HepG2 (cell line): ENCODE results near the gene C13orf46. TPM values are rescaled to one million over a fixed set of nuclear protein-coding genes. Genes with fewer than 3 reads are reported as not detected.

ENCODE experiments used
- ATAC-seq: fragments of 200-7000 bp; cut with Tn5 transposase; 3 replicates; pipeline ENCODE4 v1.9.1; 2020; ENCODE audit warnings: mild to moderate bottlenecking, moderate library complexity
- BruUV-seq: library from RNA; stranded (reverse); fragments of 400-500 nt; replicated peaks from 2 replicates; lab custom pipeline; 2021; lab: Mats Ljungman, UMichigan
- CTCF ChIA-PET: fragments of 300-600 bp; formaldehyde crosslinking; extraction: SDS; loops from one replicate; lab custom pipeline; 2021; ENCODE audit warnings: low total read pairs, inconsistent platforms, low intra/inter-chr PET ratio; lab: Yijun Ruan, JAX
- POLR2A ChIA-PET: fragments of 350-600 bp; sonication (Branson Sonifier 250); formaldehyde crosslinking; loops from one replicate; lab custom pipeline; 2020; ENCODE audit warnings: antibody characterized with exemption, inconsistent platforms; lab: Yijun Ruan, JAX
- DNase-seq: peaks from one replicate; pipeline ENCODE4 v3.0.0-alpha.2; 2015; ENCODE audit warnings: low spot score
- FAIRE-seq: peaks from 3 replicates; lab custom pipeline; 2011; peaks lifted over from hg19 to GRCh38; lab: Jason Lieb, UNC
- H2AFZ ChIP-seq: one replicate; pipeline ENCODE4 v1.6.1; 2011; ENCODE audit warnings: low read length, inconsistent platforms
- H3K27ac ChIP-seq: fragments of 300-600 bp; 3 replicates; pipeline ENCODE4 v1.8.0; 2011; ENCODE audit warnings: mixed run types, mild to moderate bottlenecking, mixed read lengths, low read length, inconsistent platforms; ENCODE audit not compliant: insufficient read depth; ENCODE audit errors: extremely low read length
- H3K27me3 ChIP-seq, 2 experiments: fragments of 200-600 bp in 1 of 2; 2 replicates in 1 of 2; 3 replicates in 1 of 2; pipeline versions ENCODE4 v1.6.0 to v1.8.0; 2011; ENCODE audit warnings: low read length in 2 of 2, mild to moderate bottlenecking in 2 of 2, moderate library complexity in 2 of 2, inconsistent platforms in 1 of 2; ENCODE audit not compliant: insufficient read depth in 2 of 2, control insufficient read depth in 1 of 2
- H3K36me3 ChIP-seq, 2 experiments: fragments of 200-600 bp in 1 of 2; replicated peaks in 1 of 2; 2 replicates in 1 of 2; 3 replicates in 1 of 2; pipeline versions ENCODE4 v1.5.1 to v1.8.0; 2011; ENCODE audit warnings: low read length in 2 of 2, inconsistent platforms in 1 of 2; ENCODE audit not compliant: insufficient read depth in 2 of 2, control insufficient read depth in 1 of 2
- H3K4me1 ChIP-seq: 2 replicates; pipeline ENCODE4 v1.5.1; 2012; ENCODE audit warnings: low read length, inconsistent platforms; ENCODE audit not compliant: insufficient read depth
- H3K4me2 ChIP-seq: 2 replicates; pipeline ENCODE4 v1.6.0; 2011; ENCODE audit warnings: low read depth, low read length, inconsistent platforms
- H3K4me3 ChIP-seq, 3 experiments: fragments of 200-600 bp in 1 of 3; sonication (generic), shearing (Covaris generic) in 1 of 3; replicated peaks in 1 of 3; 2 replicates each; pipeline ENCODE4 v1.5.1; 2011 to 2016; ENCODE audit warnings: low read length in 3 of 3, inconsistent platforms in 2 of 3, low read depth in 2 of 3, mild to moderate bottlenecking in 2 of 3, control low read depth in 1 of 3, mixed read lengths in 1 of 3; ENCODE audit not compliant: insufficient read depth in 1 of 3
- H3K79me2 ChIP-seq: one replicate; pipeline ENCODE4 v1.6.1; 2011; ENCODE audit warnings: low read length, inconsistent platforms; ENCODE audit not compliant: insufficient read depth
- H3K9ac ChIP-seq: 2 replicates; pipeline ENCODE4 v1.6.0; 2011; ENCODE audit warnings: mild to moderate bottlenecking, low read depth, low read length, inconsistent platforms; ENCODE audit not compliant: insufficient read depth
- H3K9me3 ChIP-seq: 2 replicates; pipeline ENCODE4 v1.5.1; 2012; ENCODE audit warnings: mild to moderate bottlenecking, low read length
- H4K20me1 ChIP-seq: 2 replicates; pipeline ENCODE4 v1.6.0; 2011; ENCODE audit warnings: inconsistent platforms, mild to moderate bottlenecking, low read length, moderate library complexity; ENCODE audit not compliant: insufficient read depth
- NR2F2 ChIP-seq: IDR thresholded peaks from 2 replicates; pipeline ENCODE4 v1.6.1; 2012; ENCODE audit warnings: low read depth, inconsistent platforms, borderline replicate concordance
- XRCC5 ChIP-seq: fragments of 200-400 bp; formaldehyde crosslinking; optimal IDR thresholded peaks from 2 replicates; pipeline ENCODE3; 2017; ENCODE audit warnings: mild to moderate bottlenecking, low read length
- ZNF282 ChIP-seq: fragments of 450-650 bp; IDR thresholded peaks from 2 replicates; pipeline ENCODE4 v1.6.1; 2018; ENCODE audit not compliant: partially characterized antibody
- ZNF564 ChIP-seq: sonication (generic); formaldehyde crosslinking; IDR thresholded peaks from 2 replicates; pipeline ENCODE4 v1.8.1; 2023; ENCODE audit warnings: mild to moderate bottlenecking, missing genetic modification reagents
- WGBS: methylation state at CpG from one replicate; pipeline ENCODE4 v1.1.6; 2017; ENCODE audit warnings: low lambda C conversion rate; 5-methylcytosine and 5-hydroxymethylcytosine counted together
- in situ Hi-C: cut with HindIII; loops from 2 replicates; pipeline ENCODE4 v1.10.0; 2017; ENCODE audit warnings: low pct_unique_long_range_greater_than_20kb; ENCODE audit not compliant: extremely low pct_ligation_motif_present
- intact Hi-C: fragments of 100-400 bp; cut with micrococcal nuclease; formaldehyde crosslinking; loops from one replicate; pipeline ENCODE4 v1.10.0; 2022; ENCODE audit not compliant: unreplicated experiment
- polyA plus RNA-seq, 8 experiments: library from polyadenylated mRNA; depleted of rRNA in 3 of 8; stranded (reverse) in 7 of 8; unstranded in 1 of 8; fragments of >200 nt; fragmentation: Illumina TruSeq in 4 of 8; extraction: Trizol in 4 of 8; gene quantifications; 2 replicates each; pipeline versions ENCODE4 v1.2.1 to v1.2.3, GENCODE V29; 2011 to 2016; ENCODE audit warnings: low read depth in 4 of 8, missing spikeins in 1 of 8, mixed read lengths in 1 of 8; ENCODE audit not compliant: insufficient read depth in 1 of 8
- total RNA-seq, 5 experiments: library from RNA; depleted of rRNA; stranded (reverse); fragments of >200 nt; fragmentation: Illumina TruSeq; extraction: Trizol; gene quantifications; 2 replicates each; pipeline ENCODE4 v1.2.3, GENCODE V29; 2016; ENCODE audit warnings: low read depth in 1 of 5
- TF ChIP-seq, protein P1 (sequence below): sonication (generic); formaldehyde crosslinking; IDR thresholded peaks from 2 replicates; pipeline ENCODE4 v1.5.0; 2020; ENCODE audit warnings: mild to moderate bottlenecking, low read depth, missing genetic modification reagents, borderline replicate concordance
- TF ChIP-seq, protein P2 (sequence below): sonication (generic); formaldehyde crosslinking; IDR thresholded peaks from 2 replicates; pipeline ENCODE4 v1.5.1; 2020; ENCODE audit warnings: mild to moderate bottlenecking, missing genetic modification reagents, borderline replicate concordance

C13orf46 gene
- total and polyA plus RNA-seq, 2 of the 13 experiments (the other 11 are each of a cell fraction or from before 2014, with no cell fraction given) = 0.01 TPM; not detected in 1

DNA sequence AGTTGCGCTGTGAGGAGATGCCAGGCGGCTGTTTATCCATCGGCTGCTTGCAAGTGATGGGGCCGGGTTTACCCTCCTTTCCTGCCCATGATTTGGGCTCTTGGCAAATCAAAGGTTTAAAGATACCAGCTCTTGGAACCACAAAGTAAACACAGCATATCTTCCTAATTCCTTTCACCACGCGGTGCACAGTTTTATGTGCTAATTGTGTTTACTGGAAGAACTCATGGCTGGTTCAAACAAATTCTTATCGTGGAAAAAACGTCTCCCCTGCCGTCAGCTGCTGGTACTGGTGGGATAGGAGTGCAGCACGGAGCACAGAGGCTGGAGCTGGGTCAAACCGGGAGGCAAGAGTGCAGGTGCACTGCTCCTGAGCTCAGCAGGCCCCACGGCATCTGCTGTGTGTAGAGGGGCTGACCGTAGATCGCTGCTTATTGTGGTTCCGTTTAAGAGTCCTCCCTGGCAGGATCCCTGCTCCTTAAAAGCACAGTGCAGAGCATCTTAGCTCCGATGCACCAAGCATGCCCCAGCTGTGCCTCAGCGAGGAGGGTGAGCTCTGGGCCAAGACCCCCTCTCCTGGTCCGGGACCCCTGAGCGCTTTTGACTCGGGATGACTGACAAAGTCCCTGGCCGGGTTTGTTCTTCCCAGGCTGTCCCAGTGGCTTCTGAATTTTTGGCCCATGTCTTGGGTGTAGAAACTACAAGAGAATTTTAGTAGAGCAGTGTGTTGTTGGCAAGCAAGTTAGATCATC lies 58.7 kb downstream of the C13orf46 start (continued):
- TF ChIP-seq, protein P1, sequence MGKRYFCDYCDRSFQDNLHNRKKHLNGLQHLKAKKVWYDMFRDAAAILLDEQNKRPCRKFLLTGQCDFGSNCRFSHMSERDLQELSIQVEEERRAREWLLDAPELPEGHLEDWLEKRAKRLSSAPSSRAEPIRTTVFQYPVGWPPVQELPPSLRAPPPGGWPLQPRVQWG (CRISPR knock-in tag) = no peak
- TF ChIP-seq XRCC5 = no peak
- TF ChIP-seq, protein P2, sequence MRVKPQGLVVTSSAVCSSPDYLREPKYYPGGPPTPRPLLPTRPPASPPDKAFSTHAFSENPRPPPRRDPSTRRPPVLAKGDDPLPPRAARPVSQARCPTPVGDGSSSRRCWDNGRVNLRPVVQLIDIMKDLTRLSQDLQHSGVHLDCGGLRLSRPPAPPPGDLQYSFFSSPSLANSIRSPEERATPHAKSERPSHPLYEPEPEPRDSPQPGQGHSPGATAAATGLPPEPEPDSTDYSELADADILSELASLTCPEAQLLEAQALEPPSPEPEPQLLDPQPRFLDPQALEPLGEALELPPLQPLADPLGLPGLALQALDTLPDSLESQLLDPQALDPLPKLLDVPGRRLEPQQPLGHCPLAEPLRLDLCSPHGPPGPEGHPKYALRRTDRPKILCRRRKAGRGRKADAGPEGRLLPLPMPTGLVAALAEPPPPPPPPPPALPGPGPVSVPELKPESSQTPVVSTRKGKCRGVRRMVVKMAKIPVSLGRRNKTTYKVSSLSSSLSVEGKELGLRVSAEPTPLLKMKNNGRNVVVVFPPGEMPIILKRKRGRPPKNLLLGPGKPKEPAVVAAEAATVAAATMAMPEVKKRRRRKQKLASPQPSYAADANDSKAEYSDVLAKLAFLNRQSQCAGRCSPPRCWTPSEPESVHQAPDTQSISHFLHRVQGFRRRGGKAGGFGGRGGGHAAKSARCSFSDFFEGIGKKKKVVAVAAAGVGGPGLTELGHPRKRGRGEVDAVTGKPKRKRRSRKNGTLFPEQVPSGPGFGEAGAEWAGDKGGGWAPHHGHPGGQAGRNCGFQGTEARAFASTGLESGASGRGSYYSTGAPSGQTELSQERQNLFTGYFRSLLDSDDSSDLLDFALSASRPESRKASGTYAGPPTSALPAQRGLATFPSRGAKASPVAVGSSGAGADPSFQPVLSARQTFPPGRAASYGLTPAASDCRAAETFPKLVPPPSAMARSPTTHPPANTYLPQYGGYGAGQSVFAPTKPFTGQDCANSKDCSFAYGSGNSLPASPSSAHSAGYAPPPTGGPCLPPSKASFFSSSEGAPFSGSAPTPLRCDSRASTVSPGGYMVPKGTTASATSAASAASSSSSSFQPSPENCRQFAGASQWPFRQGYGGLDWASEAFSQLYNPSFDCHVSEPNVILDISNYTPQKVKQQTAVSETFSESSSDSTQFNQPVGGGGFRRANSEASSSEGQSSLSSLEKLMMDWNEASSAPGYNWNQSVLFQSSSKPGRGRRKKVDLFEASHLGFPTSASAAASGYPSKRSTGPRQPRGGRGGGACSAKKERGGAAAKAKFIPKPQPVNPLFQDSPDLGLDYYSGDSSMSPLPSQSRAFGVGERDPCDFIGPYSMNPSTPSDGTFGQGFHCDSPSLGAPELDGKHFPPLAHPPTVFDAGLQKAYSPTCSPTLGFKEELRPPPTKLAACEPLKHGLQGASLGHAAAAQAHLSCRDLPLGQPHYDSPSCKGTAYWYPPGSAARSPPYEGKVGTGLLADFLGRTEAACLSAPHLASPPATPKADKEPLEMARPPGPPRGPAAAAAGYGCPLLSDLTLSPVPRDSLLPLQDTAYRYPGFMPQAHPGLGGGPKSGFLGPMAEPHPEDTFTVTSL (CRISPR knock-in tag) = no peak

GRCh38 chr13:113914333-113915011 lies 59.4 kb downstream of the C13orf46 start:
- Histone ChIP-seq H3K9me3 (no peaks in the 10 kb centered on the region), H4K20me1 (no peaks in the 10 kb centered on the region), H3K79me2 (no peaks in the 10 kb centered on the region), H3K27me3 (peaks cover 2 to 22% of the 10 kb centered on the region in 2 experiments; a peak in 3 of 5 replicates), H3K4me2 (no peak overlapping the region), H3K27ac (no peak overlapping the region), H2AFZ (no peak overlapping the region), H3K36me3 (no peaks in the 10 kb centered on the region), H3K4me1 (no peaks in the 10 kb centered on the region), H3K4me3 (no peak overlapping the region), H3K9ac (no peak overlapping the region)
- BruUV-seq = no TSS peak
- ATAC-seq = no peak
- ChIA-PET POLR2A (no interaction called here), CTCF (no interaction called here)
- WGBS = 56% methylated on average over 19 of the region's 24 CpGs
- DNase-seq = no peak
- intact Hi-C loops (no loop called here), in situ Hi-C loops (no loop called here)
- TF ChIP-seq NR2F2 (no peak), ZNF564 (CRISPR knock-in tag) (no peak), ZNF282 (no peak)
- no peak for FAIRE-seq
